ENCODE results near the gene TWIST2. TPM values are rescaled to one million over a fixed set of nuclear protein-coding genes. Genes with fewer than 3 reads are reported as not detected.

TWIST2 gene
- total and polyA plus RNA-seq, 7 donors, result 0.58 to 1.2 (median 0.90) TPM

- WGBS, 3 donors, result 76 to 88% (median 84%) methylated on average over 9 of the region's 9 CpGs
- H3K27me3 ChIP-seq (ENCODE audit: insufficient read depth in 3 of 3, low read length in 2 of 3), result peaks cover 0 to 19% (median 9%) of the 10 kb centered on the region in 3 donors
- intact Hi-C loops (cut with DNase I), result no loop called here
- DNase-seq, result no peak
- no peaks in the 10 kb centered on the region for H3K36me3 ChIP-seq (ENCODE audit: insufficient read depth in 1 of 2, low read depth in 1 of 2)
- no peak for TF ChIP-seq CTCF (IDR thresholded peaks at IDR 0.05)
- ATAC-seq, result no peak
- no peak overlapping the region for H3K27ac ChIP-seq
- H3K4me1 ChIP-seq, result no peaks in the 10 kb centered on the region
- H3K4me3 ChIP-seq, result no peak overlapping the region
- no peaks in the 10 kb centered on the region for H3K9me3 ChIP-seq
Observed at GRCh38 chr2:238915196-238915595, 67.3 kb downstream of the TWIST2 start.

GRCh38 chr2:238915596-238915995, 67.7 kb downstream of the TWIST2 start:
- H3K4me3 ChIP-seq, result no peak overlapping the region
- ATAC-seq (no peak), DNase-seq (no peak)
- peaks cover 0 to 19% (median 9%) of the 10 kb centered on the region in 3 donors for H3K27me3 ChIP-seq (ENCODE audit: insufficient read depth in 3 of 3, low read length in 2 of 3)
- WGBS, 3 donors, result 75 to 86% (median 82%) methylated on average over 5 of the region's 5 CpGs
- no peaks in the 10 kb centered on the region for H3K36me3 ChIP-seq (ENCODE audit: insufficient read depth in 1 of 2, low read depth in 1 of 2)
- intact Hi-C loops (cut with DNase I), result no loop called here
- H3K27ac ChIP-seq, result no peak overlapping the region
- H3K4me1 ChIP-seq, result no peaks in the 10 kb centered on the region
- H3K9me3 ChIP-seq, result no peaks in the 10 kb centered on the region
- TF ChIP-seq CTCF (IDR thresholded peaks at IDR 0.05), result no peak

- no peak for DNase-seq
- intact Hi-C loops (cut with DNase I), result no loop called here
- Histone ChIP-seq H3K4me3 (no peak overlapping the region), H3K27ac (no peak overlapping the region), H3K27me3 (ENCODE audit: insufficient read depth in 3 of 3, low read length in 2 of 3) (peaks cover 0 to 19% (median 9%) of the 10 kb centered on the region in 3 donors), H3K4me1 (no peaks in the 10 kb centered on the region), H3K36me3 (ENCODE audit: insufficient read depth in 1 of 2, low read depth in 1 of 2) (no peaks in the 10 kb centered on the region), H3K9me3 (no peaks in the 10 kb centered on the region)
- 72 to 76% (median 74%) methylated on average over 16 of the region's 16 CpGs for WGBS, 3 donors
- no peak for ATAC-seq
- no peak for TF ChIP-seq CTCF (IDR thresholded peaks at IDR 0.05)
Observed at GRCh38 chr2:238916176-238916874, 68.4 kb downstream of the TWIST2 start.

GRCh38 chr2:238916875-238917590, 69.1 kb downstream of the TWIST2 start:
- DNase-seq (no peak), ATAC-seq (peak in 1 of 4 donors; percentile 16)
- H3K36me3 ChIP-seq (ENCODE audit: insufficient read depth in 1 of 2, low read depth in 1 of 2), result no peaks in the 10 kb centered on the region
- no peak overlapping the region for H3K4me3 ChIP-seq
- H3K27me3 ChIP-seq (ENCODE audit: insufficient read depth in 3 of 3, low read length in 2 of 3), result peaks cover 0 to 24% (median 9%) of the 10 kb centered on the region in 3 donors
- H3K9me3 ChIP-seq, result no peaks in the 10 kb centered on the region
- intact Hi-C loops (cut with DNase I), result no loop called here
- no peaks in the 10 kb centered on the region for H3K4me1 ChIP-seq
- TF ChIP-seq CTCF (IDR thresholded peaks at IDR 0.05), result no peak
- 67 to 71% (median 69%) methylated on average over 14 of the region's 14 CpGs for WGBS, 3 donors
- no peak overlapping the region for H3K27ac ChIP-seq
